DMS 273 (cell line): ENCODE results near the gene KCNB1.

ENCODE experiments used
- DNase-seq: peaks from one replicate; lab custom pipeline; 2025; ENCODE audit not compliant: unreplicated experiment; lab: John Stamatoyannopoulos, UW

The KCNB1 gene

GRCh38 chr20:49392745-49393144, 89.7 kb downstream of the KCNB1 start:
- no peak for DNase-seq

- DNase-seq, result no peak
Observed at GRCh38 chr20:49391404-49392245, 90.8 kb downstream of the KCNB1 start.

GRCh38 chr20:49389854-49390253, 92.6 kb downstream of the KCNB1 start:
- no peak for DNase-seq

- no peak for DNase-seq
Observed at GRCh38 chr20:49388744-49389143, 93.7 kb downstream of the KCNB1 start.

GRCh38 chr20:49387581-49387939, 94.9 kb downstream of the KCNB1 start:
- no peak for DNase-seq

GRCh38 chr20:49386848-49387580, 95.5 kb downstream of the KCNB1 start:
- peak; percentile 58 for DNase-seq

- peak; percentile 80 for DNase-seq
Observed at GRCh38 chr20:49385465-49385864, 97.0 kb downstream of the KCNB1 start.

GRCh38 chr20:49384437-49385434, 97.7 kb downstream of the KCNB1 start:
- DNase-seq, result peak; percentile 93

- peak; percentile 98 for DNase-seq
Observed at GRCh38 chr20:49381558-49382493, 100.6 kb downstream of the KCNB1 start.

GRCh38 chr20:49380337-49380780, 102.1 kb downstream of the KCNB1 start:
- peak; percentile 48 for DNase-seq

GRCh38 chr20:49379338-49379737, 103.1 kb downstream of the KCNB1 start:
- no peak for DNase-seq

GRCh38 chr20:49377326-49377725, 105.1 kb downstream of the KCNB1 start:
- peak; percentile 23 for DNase-seq

- no peak for DNase-seq
Observed at GRCh38 chr20:49375170-49375569, 107.3 kb downstream of the KCNB1 start.

- peak; percentile 30 for DNase-seq
Observed at GRCh38 chr20:49372095-49372734, 110.3 kb downstream of the KCNB1 start.

- DNase-seq, result no peak
Observed at GRCh38 chr20:49368596-49368995, 113.9 kb downstream of the KCNB1 start.

- no peak for DNase-seq
Observed at GRCh38 chr20:49367113-49367512, 115.4 kb downstream of the KCNB1 start.

- DNase-seq, result no peak
Observed at GRCh38 chr20:49366687-49367086, 115.8 kb downstream of the KCNB1 start.

GRCh38 chr20:49361862-49362660, 120.4 kb downstream of the KCNB1 start:
- DNase-seq, result no peak
